ENCODE results near the gene ERH.

Gene ERH

DNA sequence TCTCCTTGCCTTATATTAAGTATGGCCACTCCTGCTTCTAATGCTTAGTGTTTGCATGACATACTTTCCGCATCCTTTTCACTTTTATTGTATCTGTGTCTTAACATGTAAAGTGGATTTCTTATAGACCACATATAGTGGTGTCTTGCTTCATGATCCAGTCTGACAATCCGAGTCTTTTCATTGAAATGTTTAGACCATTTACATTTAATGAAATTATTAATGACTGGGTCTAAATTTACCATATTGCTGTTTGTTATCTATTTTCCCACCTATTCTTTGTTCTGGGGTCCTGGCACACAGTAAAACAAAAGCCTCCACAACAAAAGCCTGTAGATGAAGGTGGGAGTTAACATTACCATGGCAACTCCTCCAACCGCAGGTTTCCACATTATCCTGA lies 22.9 kb downstream of the ERH start:
- H3K9me2 ChIP-seq (replicated peaks; ENCODE audit: insufficient read depth, low read length) = no peaks in the 10 kb centered on the region
- TF ChIP-seq EZH2 (optimal IDR thresholded peaks at IDR 0.05; ENCODE audit: low read depth, low read length) = no peak
- TF ChIP-seq EZH2phosphoT487 (IDR thresholded peaks at IDR 0.05; ENCODE audit: low read length) = no peak
- TF ChIP-seq, protein P1, sequence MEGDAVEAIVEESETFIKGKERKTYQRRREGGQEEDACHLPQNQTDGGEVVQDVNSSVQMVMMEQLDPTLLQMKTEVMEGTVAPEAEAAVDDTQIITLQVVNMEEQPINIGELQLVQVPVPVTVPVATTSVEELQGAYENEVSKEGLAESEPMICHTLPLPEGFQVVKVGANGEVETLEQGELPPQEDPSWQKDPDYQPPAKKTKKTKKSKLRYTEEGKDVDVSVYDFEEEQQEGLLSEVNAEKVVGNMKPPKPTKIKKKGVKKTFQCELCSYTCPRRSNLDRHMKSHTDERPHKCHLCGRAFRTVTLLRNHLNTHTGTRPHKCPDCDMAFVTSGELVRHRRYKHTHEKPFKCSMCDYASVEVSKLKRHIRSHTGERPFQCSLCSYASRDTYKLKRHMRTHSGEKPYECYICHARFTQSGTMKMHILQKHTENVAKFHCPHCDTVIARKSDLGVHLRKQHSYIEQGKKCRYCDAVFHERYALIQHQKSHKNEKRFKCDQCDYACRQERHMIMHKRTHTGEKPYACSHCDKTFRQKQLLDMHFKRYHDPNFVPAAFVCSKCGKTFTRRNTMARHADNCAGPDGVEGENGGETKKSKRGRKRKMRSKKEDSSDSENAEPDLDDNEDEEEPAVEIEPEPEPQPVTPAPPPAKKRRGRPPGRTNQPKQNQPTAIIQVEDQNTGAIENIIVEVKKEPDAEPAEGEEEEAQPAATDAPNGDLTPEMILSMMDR (IDR thresholded peaks at IDR 0.05; ENCODE audit: low read length) = no peak
- 0 out of 2 replicates have a peak, but pooled peaks cover 3% of the 10 kb centered on the region for H3K79me2 ChIP-seq (ENCODE audit: low read length)
- H2AFZ ChIP-seq (ENCODE audit: low read length) = no peak overlapping the region
- no peaks in the 10 kb centered on the region for H3K4me1 ChIP-seq (ENCODE audit: low read length)
- DNase-seq = no peak
- no peak overlapping the region for H3K4me2 ChIP-seq (ENCODE audit: low read depth, low read length)
- no peaks in the 10 kb centered on the region for H3K36me3 ChIP-seq (replicated peaks; ENCODE audit: insufficient read depth, low read length)
- H3K9ac ChIP-seq (ENCODE audit: low read length) = no peak overlapping the region
- no peaks in the 10 kb centered on the region for H3K27me3 ChIP-seq (replicated peaks; ENCODE audit: insufficient read depth, low read length)
- H3K4me3 ChIP-seq (ENCODE audit: low read length) = no peak overlapping the region
- no peaks in the 10 kb centered on the region for H3F3A ChIP-seq (ENCODE audit: insufficient read depth, low read length)
- no peaks in the 10 kb centered on the region for H4K20me1 ChIP-seq (ENCODE audit: insufficient read depth, low read length)
- H3K27ac ChIP-seq (ENCODE audit: low read length) = no peak overlapping the region
- H3K9me3 ChIP-seq (replicated peaks; ENCODE audit: insufficient read depth, low read length) = no peaks in the 10 kb centered on the region

DNA sequence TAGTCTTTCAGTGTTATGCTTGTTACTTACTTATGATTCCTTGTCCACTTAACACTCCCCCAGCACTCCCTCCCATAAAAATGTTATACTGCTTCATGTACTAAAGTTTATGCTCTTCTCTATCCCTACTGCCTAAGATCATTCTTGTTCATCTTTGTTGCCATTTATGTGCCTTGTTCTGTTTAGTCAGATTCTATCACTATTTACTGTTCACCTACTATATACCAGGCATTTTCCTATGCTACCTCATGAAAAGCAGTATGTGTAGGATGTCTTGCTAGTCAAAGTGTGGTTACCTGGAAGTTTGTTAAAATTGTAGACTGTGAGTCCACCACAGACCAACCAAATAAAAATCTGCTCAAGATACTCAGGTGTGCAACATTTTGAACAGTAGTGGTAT lies 23.9 kb downstream of the ERH start:
- no peaks in the 10 kb centered on the region for H3K79me2 ChIP-seq (ENCODE audit: low read length)
- H4K20me1 ChIP-seq (ENCODE audit: insufficient read depth, low read length) = no peaks in the 10 kb centered on the region
- no peak overlapping the region for H2AFZ ChIP-seq (ENCODE audit: low read length)
- H3K9me3 ChIP-seq (replicated peaks; ENCODE audit: insufficient read depth, low read length) = no peaks in the 10 kb centered on the region
- H3K27ac ChIP-seq (ENCODE audit: low read length) = no peak overlapping the region
- no peaks in the 10 kb centered on the region for H3K9me2 ChIP-seq (replicated peaks; ENCODE audit: insufficient read depth, low read length)
- no peaks in the 10 kb centered on the region for H3K36me3 ChIP-seq (replicated peaks; ENCODE audit: insufficient read depth, low read length)
- no peak overlapping the region for H3K4me3 ChIP-seq (ENCODE audit: low read length)
- H3K4me1 ChIP-seq (ENCODE audit: low read length) = no peaks in the 10 kb centered on the region
- no peak overlapping the region for H3K9ac ChIP-seq (ENCODE audit: low read length)
- H3K4me2 ChIP-seq (ENCODE audit: low read depth, low read length) = no peak overlapping the region
- H3K27me3 ChIP-seq (replicated peaks; ENCODE audit: insufficient read depth, low read length) = no peaks in the 10 kb centered on the region
- no peak for DNase-seq
- no peaks in the 10 kb centered on the region for H3F3A ChIP-seq (ENCODE audit: insufficient read depth, low read length)
- TF ChIP-seq EZH2phosphoT487 (IDR thresholded peaks at IDR 0.05; ENCODE audit: low read length) = no peak
- TF ChIP-seq, protein P1 (IDR thresholded peaks at IDR 0.05; ENCODE audit: low read length) = no peak
- TF ChIP-seq EZH2 (optimal IDR thresholded peaks at IDR 0.05; ENCODE audit: low read depth, low read length) = no peak

DNA sequence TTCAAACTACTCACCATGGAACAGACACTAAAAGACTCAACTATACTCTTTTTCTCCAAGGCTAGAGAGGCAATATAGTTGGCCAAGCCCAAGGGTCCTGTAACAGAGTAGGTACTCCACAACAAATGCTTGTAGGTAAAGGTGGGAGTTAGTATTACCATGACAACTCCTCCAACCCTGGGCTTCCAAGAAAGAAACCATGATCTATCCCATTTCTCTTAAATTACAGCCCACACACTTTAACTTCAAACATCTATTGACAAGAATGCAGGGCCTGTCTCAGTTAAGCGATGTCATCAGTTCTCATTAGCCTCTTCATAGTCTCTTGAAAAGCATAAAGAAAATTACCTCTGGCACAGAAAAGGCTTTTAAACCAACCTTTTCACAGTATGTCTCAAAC lies 25.0 kb downstream of the ERH start:
- TF ChIP-seq, protein P1 (IDR thresholded peaks at IDR 0.05; ENCODE audit: low read length) = no peak
- TF ChIP-seq EZH2phosphoT487 (IDR thresholded peaks at IDR 0.05; ENCODE audit: low read length) = no peak
- no peak for TF ChIP-seq EZH2 (optimal IDR thresholded peaks at IDR 0.05; ENCODE audit: low read depth, low read length)

More for the DNA sequence above, 25.0 kb downstream of the ERH start:
- no peak overlapping the region for H3K4me3 ChIP-seq (ENCODE audit: low read length)
- no peaks in the 10 kb centered on the region for H4K20me1 ChIP-seq (ENCODE audit: insufficient read depth, low read length)
- no peak overlapping the region for H3K4me2 ChIP-seq (ENCODE audit: low read depth, low read length)
- no peaks in the 10 kb centered on the region for H3K79me2 ChIP-seq (ENCODE audit: low read length)
- DNase-seq = no peak
- no peaks in the 10 kb centered on the region for H3F3A ChIP-seq (ENCODE audit: insufficient read depth, low read length)
- H3K9ac ChIP-seq (ENCODE audit: low read length) = no peak overlapping the region
- H3K9me2 ChIP-seq (replicated peaks; ENCODE audit: insufficient read depth, low read length) = no peaks in the 10 kb centered on the region
- no peaks in the 10 kb centered on the region for H3K9me3 ChIP-seq (replicated peaks; ENCODE audit: insufficient read depth, low read length)
- no peak overlapping the region for H2AFZ ChIP-seq (ENCODE audit: low read length)
- no peaks in the 10 kb centered on the region for H3K27me3 ChIP-seq (replicated peaks; ENCODE audit: insufficient read depth, low read length)
- H3K27ac ChIP-seq (ENCODE audit: low read length) = no peak overlapping the region
- no peaks in the 10 kb centered on the region for H3K4me1 ChIP-seq (ENCODE audit: low read length)
- no peaks in the 10 kb centered on the region for H3K36me3 ChIP-seq (replicated peaks; ENCODE audit: insufficient read depth, low read length)

All from MM.1S (cell line).